Stimulated activated CD4-positive, alpha-beta T cell treated with anti-CD3 and anti-CD28 coated beads, Interleukin-15, amount 100 ng/mL, for 1 hour (primary cell): Measurements from ENCODE around the gene FMNL2.

Source experiments
- DNase-seq, 2 donors: peaks; one replicate each; pipeline ENCODE4 v3.0.0-alpha.2; 2020; ENCODE audit warnings: low read depth in 1 of 2, low spot score in 1 of 2

The FMNL2 gene

DNA sequence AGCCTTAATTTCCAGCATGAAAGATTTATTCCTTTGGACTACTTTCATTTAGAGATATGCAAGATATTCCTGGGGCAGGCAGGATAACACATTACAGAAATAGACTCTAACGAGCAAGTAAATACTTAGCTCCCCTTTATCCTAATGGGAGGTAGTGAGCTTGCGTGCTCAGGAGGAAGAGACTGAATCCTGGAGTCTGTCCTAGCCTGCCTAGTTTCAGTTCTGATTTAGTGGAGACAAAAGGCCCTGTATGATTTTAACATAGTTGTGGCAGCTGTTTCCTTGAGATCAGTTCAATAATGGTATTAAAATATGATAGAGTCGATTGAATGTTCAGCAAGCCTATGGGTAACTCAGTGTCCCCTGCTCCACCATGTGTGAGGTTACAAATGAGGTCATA lies 109.5 kb downstream of the FMNL2 start:
- no peak for DNase-seq

DNA sequence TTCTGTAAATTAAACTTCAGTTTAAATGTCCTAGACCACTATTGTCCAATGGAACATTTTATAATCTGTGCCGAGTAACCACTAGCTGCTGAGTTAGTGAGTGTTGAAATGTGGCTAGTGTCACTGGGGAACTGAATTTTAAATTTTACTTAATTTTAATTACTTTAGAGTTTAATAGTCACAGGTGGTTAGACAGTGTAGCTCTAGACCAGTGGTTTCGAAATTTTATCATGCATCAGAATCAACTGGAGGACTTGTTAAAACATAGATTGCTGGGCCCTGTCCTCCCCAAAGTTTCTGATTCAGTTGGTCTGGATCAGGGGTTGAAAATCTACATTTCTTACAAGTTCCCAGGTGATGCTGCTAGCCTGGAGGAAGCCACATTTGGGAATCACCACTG lies 110.4 kb downstream of the FMNL2 start:
- DNase-seq: no peak

DNA sequence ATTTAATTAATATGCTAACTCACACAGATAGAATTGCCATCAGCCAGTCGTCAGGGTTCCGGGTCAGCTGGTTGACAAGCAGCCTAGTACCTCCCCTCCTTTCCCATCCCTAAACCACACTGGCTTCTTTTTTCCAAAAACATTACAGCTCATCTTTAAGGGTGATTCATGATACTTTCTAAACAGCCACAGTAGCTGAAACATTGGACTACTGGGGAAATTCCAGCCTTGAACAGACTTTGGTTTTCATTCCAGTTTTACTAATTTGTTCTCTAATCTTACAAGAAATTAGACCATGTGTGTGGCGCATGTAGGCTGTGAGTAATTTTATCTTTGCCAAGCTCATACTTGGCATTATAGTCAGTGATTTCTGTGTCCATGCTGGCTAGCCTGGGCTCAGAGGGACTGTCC lies 110.8 kb downstream of the FMNL2 start:
- no peak for DNase-seq

DNA sequence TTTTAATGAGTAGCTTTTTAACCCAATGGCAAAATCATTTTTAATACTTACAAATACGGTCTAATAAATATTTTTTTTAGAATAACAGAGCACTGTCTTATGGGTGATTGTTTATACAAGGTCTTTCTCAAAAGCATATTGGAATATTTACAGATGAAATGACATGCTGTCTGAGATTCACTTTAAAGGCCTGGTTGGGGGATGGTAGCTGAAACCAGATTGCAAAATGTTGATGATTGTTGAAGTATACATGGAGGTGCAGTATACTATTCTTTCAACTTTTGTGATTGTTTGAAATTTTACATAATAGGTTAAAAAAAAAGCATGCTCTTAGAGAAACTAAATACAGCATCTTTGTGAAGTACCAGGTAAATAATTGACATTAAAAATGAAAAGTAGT lies 111.2 kb downstream of the FMNL2 start:
- DNase-seq: no peak

DNA sequence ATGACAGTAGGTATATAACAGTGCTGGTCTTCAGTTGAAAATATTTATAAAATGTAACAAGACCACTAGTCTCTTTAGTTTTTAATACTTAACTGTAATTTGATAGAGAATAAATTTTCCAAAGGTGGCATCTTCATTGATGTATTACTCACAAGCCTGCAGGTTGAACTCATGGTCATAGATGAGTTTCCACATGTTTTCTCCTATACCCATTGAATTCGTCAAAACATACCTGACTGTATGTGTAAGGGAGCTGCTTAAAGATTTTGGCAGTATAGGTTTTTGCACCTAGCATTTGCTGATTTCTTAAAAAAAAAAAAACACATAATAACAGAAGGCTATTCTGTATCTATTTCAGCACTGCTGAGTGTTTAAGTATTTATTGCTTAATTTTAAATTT lies 112.9 kb downstream of the FMNL2 start:
- DNase-seq: no peak

DNA sequence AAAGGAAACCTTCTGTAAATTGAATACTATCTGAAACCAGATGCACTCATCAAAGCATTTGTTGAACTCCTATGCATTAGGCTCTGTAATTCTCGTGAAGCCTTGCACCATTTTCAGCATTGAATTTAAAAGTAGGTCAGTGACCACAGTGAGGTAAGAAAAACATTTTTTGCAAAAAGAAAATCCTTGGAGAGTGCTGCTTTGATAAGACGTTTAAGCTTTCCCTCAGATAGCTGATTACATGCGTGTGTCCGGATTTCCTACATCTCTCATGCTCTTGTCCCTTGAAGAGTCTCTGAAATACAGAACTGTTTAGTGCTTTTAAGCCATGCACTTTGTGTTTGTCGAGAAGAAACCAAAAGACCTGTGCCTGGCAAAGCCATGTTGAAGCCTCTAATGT lies 113.6 kb downstream of the FMNL2 start:
- no peak for DNase-seq

DNA sequence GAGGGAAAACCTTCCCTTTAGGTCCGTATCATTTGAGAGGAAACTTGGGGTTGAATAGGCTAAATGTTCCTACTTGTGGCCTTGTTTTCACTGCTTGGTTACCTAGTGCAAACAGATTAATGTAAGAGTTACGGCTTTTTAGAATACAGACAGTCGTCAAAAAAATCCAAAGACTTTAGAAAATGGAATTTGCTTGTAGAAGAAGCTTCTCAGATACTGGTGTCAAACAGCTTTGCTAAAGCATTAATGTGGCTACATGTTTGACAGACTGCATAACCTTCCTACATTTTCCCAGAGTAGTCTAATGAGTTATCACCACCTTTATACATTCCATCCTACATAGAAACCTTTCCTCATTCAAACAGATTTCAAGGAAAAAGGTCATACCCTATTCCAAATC lies 114.6 kb downstream of the FMNL2 start:
- DNase-seq: no peak

DNA sequence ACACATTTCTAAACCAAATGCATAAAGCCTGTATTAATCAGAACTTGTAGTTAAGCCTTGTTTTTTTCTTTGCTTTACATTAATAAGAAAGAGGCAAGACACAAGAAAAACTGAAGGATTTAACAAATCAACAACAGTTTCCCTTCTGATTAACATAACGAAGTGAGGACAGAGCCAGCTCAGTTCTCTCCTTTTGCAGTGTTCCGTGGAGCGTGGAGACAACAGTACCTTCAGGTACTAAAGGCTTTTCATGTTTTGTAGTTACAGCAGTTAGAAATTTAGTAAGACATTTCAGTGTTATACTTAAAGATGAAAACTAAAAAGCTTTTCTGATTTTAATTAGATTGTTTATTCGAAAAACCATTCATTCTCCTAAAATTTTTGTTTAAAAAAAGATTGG lies 115.2 kb downstream of the FMNL2 start:
- DNase-seq: no peak

DNA sequence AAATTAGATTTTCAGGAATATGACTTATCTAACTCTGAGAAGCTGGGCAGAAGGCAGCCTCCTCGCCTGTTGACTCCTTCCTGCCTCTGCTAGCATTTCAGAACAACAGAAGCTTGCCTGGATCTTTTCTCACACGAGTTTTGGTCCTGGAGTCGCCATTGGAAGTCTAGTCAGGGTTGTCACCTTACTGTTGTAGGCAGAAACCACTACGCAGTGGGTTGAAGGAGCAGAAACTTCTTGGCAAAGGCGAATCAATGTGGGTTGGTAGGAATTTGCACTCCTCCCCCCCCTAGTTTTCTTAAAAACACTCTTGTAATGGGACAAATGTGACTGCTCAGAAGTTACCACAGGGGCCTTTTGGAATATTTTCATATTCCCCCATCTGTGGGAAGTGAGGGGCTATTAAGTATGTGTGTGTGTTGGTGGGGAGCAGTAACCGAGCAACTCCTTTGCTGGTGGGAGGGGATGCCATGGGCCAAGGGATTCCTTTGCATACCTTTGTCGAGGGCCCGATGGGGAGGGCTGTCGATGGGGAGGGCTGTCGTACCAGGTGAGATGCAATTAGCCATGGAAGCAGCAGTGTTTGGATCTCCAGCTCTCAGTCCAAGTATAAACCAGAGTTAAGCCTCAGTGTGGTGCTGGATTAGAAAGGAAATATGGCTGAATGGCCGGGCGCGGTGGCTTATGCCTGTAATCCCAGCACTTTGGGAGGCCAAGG lies 117.4 kb downstream of the FMNL2 start:
- no peak for DNase-seq

DNA sequence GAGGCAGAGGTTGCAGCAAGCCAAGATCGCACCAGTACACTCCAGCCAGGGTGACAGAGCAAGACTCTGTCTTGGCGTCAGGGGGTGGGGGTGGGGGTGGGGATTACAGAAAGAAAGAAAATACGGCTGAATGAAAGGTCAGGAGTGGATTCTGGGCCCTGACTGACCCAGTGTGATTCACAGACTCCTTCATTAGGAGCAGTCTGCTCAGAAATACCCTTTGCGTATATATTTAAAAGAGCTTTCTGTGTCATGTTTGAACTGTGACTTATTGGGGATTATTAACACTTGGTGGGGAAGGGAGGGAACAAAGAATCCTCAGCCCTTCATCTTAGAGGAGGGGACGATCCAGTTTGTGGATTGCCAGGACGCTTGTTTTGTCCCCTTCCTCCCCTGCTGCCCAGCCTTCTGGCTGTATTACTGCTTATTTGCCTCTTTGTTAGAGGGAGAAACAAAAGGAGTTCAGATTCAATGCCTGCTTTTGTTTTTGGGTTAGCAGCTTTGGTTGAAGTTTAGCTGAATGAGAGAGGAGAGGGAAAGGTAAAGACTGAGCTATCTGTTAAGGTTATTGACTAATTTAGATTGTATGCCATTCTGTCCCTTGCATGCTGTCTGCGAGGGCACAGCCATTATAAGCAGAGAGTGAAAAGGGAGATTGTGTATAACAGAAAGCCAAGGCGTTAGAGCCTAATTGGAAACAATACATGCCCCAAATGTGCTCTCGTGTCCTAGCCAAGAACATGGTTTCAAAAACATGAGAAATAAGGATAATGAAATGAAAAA lies 118.3 kb downstream of the FMNL2 start:
- no peak for DNase-seq

DNA sequence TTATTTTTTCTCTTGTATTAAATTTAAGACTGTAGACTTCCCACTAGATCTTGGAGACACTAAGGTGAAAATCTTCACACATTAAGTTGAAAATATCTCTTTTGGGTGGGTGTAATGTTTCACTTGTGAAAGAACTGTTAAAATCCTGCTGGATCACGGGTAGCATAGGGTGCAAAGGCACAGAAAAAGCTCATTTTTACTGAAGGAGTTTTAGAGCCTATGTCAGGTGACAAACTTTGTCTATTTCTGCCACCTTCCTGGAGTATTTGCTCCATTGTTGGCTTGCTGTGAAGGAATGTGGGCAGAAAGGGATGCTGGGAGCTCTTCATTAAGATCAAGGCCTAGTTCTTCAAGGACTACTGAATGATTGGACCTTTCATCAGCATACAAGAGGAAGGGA lies 119.4 kb downstream of the FMNL2 start:
- DNase-seq: no peak

DNA sequence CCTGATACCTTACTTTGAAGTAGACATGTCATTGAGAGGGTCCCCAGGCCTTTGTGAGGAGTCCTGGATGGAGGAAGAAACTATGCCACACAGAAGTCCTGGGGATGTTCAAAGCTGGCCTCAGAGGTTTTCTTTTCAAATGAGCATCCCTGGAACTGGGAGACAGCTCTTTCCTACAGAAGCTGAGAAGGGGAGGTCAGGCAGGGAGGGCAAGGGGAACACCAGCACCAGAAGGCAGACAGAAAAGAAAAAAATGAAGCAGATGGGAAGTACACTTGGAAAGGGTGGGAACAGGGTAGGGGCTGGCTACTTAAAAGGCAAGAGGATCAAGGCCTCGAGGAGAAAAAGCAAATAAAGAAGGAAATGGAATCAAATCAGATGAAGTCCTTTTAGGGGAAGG lies 120.0 kb downstream of the FMNL2 start:
- no peak for DNase-seq

DNA sequence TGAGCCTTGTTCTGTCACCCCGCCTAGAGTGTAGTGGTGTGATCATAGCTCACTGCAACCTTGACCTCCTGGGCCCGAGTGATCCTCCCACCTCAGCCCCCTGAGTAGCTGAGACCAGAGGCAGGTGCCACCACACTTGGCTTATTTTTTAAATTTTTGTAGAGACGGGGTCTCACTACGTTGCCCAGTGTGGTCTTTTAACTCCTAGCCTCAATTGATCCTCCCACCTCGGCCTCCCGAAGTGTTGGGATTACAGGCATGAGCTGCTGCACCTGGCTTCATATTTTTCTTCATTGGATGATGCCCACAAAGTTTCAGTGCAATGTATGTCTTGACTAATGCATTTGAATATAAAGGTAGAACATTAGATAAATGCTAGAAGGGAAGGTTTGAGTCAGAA lies 120.8 kb downstream of the FMNL2 start:
- no peak for DNase-seq

DNA sequence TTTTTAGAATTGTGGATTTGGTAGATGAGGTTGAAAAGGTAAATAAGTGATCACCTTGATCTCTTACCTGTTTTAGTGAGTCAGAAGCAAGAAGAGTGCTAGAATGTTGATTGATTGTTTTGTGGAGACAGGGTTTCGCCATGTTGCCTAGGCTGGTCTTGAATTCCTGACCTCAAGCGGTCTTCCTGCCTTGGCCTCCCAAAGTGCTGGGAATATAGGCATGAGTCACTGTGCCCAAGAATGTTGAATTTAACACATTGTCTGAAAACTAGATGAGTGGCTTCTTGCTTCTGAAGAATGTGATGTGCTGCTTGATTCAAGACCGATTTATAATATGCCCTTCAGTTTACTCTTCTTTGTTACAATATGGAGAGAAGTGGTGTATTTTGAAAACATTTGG lies 121.3 kb downstream of the FMNL2 start:
- no peak for DNase-seq

DNA sequence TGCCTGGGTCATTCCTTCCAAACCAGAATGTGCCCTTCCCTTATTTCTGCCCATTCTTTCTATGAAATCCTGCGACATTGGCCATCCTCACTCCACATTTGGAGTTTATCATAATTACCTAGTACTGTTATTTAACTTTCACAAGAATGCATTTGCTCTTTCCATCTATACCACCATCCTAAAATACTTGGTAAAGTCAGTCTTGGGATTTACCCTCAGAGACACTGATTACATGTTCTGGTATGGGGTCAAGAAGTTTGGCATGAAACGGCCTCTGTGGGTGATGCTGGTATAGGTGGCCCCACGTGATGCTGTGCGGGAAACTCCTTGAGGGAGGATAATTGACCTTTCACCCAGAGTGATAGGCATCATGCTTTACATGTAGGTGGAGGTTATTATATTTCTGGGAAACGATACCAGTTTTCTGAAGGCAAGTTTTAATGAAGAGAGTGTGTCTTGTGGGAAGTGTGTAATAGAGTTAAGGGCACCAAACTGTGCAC lies 123.5 kb downstream of the FMNL2 start:
- DNase-seq: no peak

DNA sequence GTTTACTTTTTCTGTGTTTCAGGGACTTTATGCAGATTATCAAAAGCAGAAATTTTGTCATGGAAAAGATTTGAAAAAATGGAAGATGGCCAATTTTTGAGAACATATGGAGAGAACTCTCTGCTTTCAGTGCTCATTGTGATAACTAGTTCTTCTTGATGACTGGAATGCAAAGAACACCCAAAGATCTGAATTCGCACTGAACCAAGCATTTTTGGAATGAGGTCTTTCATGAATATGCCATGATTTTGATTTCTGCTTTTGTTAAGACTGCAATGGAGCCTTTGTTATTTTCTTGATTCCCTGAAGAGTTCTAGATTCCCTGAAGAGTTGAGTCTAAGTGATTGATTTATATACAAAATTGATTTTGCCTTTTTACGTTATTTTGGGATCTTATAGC lies 124.1 kb downstream of the FMNL2 start:
- no peak for DNase-seq

DNA sequence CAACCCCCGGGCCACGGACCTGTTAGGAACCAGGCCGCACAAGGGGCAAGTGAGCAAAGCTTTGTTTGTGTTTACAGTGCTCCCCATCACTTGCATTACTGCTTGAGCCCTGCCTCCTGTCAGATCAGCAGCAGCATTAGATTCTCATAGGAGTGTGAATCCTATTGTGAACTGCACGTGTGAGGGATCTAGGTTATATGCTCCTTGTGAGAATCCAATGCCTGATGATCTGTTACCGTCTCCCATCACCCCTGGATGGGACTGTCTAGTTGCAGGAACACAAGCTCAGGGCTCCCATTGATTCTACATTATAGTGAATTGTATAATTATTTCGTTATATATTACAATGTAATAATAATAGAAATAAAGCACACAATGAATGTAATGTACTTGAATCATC lies 125.6 kb downstream of the FMNL2 start:
- DNase-seq: no peak

DNA sequence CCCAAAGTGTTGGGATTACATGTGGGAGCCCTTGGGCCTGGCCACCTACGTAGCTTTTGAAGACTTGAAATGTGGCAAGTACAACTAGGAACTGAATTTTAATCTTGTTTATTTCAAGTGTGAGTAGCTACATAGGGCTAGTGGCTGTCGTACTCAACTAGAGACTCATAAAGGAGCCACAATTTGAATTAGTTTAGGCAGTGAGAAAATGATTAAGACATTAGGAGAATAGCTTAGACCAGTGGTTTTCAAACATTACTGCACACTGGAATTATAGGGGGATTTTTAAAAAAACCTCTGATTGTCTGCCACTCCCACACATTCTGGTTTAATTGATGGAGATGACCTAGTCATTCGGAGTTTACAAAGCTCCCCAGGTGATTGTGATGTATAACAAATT lies 127.1 kb downstream of the FMNL2 start:
- no peak for DNase-seq

DNA sequence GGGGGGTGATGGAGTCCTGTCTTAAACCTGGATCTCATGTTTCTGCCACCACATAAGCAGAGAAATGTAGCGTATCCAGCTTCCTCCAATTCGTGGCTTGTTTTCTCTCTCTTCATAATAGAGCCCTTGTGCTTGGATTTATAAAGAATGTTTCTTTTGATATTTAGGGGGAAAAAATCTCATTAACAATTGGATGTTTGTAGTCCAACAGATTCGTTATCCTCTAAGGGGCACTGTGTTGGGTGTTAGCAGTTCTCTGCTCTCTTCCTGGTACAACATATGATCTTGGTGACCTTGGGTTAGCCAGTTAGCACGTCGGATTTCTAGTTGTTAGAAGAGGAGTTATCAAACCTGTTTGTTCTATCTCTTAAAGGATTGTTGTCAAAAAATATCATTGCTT lies 127.8 kb downstream of the FMNL2 start:
- no peak for DNase-seq

DNA sequence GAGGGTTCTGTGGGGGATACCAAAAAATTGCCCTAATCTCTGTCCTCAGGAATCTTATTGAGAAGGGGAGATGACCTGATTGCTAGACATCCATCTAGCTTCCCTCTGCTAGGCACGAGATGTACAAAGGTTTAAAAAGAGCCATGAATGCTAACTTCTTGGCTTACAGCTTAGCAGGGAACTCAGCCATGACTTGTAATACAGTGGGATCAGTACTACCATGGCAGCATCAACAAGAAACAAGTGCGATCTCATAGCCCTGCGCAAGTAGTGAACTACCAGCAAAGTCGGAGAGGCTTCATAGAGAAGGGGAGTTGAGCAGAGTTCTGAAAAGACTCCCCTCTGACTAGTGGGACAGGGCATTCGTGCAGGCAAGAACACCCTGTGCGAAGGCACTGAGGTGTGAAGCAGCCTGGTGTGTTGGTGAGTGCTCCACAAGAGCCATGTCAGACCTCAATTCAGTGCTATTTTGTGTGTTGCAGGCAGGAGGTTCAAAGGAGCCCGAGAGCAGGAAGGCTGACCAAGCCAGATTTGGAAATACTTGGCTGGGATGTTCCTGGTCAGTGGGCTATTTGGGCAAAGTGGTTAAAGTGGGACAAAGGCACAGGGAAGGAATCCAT lies 130.0 kb downstream of the FMNL2 start:
- DNase-seq: no peak

DNA sequence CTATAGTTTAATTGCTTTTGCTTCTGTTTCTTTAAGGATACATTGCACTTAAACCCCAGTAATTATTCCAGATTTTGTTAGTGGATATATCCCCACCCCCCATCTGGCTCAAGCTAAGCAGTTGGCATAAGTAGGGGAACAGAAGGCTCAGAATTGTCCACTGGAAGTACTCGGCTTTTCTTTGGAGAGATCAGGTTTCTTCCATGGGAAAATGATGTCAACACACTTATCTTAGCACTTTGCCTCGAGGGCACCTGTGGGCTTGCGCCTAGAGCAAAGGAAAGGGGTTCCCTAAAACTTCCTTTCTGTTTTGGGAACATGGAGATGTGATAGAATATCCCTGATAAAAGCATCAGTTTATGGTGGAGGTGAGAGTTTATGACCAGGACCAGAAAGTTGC lies 130.6 kb downstream of the FMNL2 start:
- no peak for DNase-seq

DNA sequence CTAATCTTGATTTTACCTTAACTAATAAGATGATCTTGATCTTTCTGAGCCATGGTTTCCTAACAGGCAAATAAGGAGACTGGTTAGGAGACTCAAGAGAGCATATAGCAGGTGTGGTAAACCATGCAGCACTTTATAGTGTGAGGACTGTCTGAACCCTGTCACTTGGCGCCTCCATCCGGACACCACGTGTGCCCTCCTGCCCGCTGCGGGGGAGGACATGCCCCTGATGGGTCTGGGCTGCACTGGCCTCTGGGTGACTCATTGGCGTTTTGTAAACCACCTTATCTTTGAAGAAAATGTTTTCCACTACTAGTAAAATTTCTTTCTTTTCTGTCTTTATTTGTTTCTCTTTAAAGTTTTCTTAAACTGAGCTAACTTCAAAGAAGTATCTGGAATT lies 131.1 kb downstream of the FMNL2 start:
- no peak for DNase-seq
